Measurements from ENCODE around the gene ADAP1. TPM values are rescaled to one million over a fixed set of nuclear protein-coding genes. Genes with fewer than 3 reads are reported as not detected.

The ADAP1 gene
- total RNA-seq, 1 experiment from 2014 or later: 6.2 TPM

- H3K27me3 Mint-ChIP-seq (ENCODE audit: low read depth): no peaks in the 10 kb centered on the region
- Histone ChIP-seq H3K23me2 (ENCODE audit: insufficient read length, low read depth, low read length, poor library complexity, severe bottlenecking) (no peaks in the 10 kb centered on the region), H3K18ac (ENCODE audit: insufficient read length, low read depth, low read length) (no peak overlapping the region), H3T11ph (ENCODE audit: low read length) (no peak overlapping the region), H4K91ac (ENCODE audit: insufficient read length, low read depth, low read length) (no peak overlapping the region), H2AK5ac (ENCODE audit: insufficient read length, low read length) (no peak overlapping the region), H3K14ac (ENCODE audit: insufficient read depth, low read length) (no peak overlapping the region), H2AFZ (ENCODE audit: low read length) (no peak overlapping the region), H4K20me1 (ENCODE audit: control insufficient read depth, insufficient read depth, insufficient read length) (no peaks in the 10 kb centered on the region), H3K79me2 (ENCODE audit: insufficient read depth, low read length) (no peaks in the 10 kb centered on the region), H2BK120ac (ENCODE audit: low read depth, low read length, poor library complexity, severe bottlenecking) (no peak overlapping the region), H2BK12ac (ENCODE audit: insufficient read length, low read depth, low read length) (no peak overlapping the region), H2BK15ac (ENCODE audit: low read depth, low read length) (no peak overlapping the region), H4K8ac (replicated peaks; ENCODE audit: insufficient read length, low read depth, low read length) (no peak overlapping the region), H3K9me3 (ENCODE audit: control insufficient read depth, low read depth, low read length) (no peaks in the 10 kb centered on the region), H3K9ac (ENCODE audit: extremely low read depth, insufficient read length, low read length) (no peak overlapping the region), H3K27me3 (ENCODE audit: insufficient read depth, low read length) (no peaks in the 10 kb centered on the region), H4K5ac (ENCODE audit: insufficient read length, low read depth, low read length) (no peak overlapping the region), H3K4me1 (ENCODE audit: insufficient read depth, low read length) (no peaks in the 10 kb centered on the region), H3K27ac (ENCODE audit: insufficient read length, low read depth, low read length) (no peak overlapping the region), H3K56ac (ENCODE audit: insufficient read length, low read depth, low read length) (no peak overlapping the region), H2BK5ac (ENCODE audit: insufficient read length, low read length) (no peak overlapping the region), H3K4ac (ENCODE audit: low read depth, low read length) (no peak overlapping the region), H3K23ac (ENCODE audit: insufficient read length, low read depth, low read length) (no peak overlapping the region), H3K4me2 (ENCODE audit: insufficient read depth, insufficient read length, low read length) (no peak overlapping the region), H2BK20ac (ENCODE audit: low read depth, low read length, poor library complexity, severe bottlenecking) (no peak overlapping the region), H3K79me1 (ENCODE audit: insufficient read depth, low read depth, low read length, poor library complexity, severe bottlenecking) (no peaks in the 10 kb centered on the region)
- no peak overlapping the region for H3K4me3 Mint-ChIP-seq
- no peak overlapping the region for H3K27ac Mint-ChIP-seq
- TF ChIP-seq CTCF (conservative IDR thresholded peaks at IDR 0.05): no peak
- WGBS (ENCODE audit: extremely low coverage, insufficient read length, low lambda C conversion rate): no CpG with 5 or more reads among the region's 9 CpGs
- no peaks in the 10 kb centered on the region; a peak in 1 of 5 replicates for H3K9me3 Mint-ChIP-seq
- H3K4me1 Mint-ChIP-seq: no peaks in the 10 kb centered on the region
- peaks cover 59 to 92% (median 89%) of the 10 kb centered on the region in 3 experiments for H3K36me3 Mint-ChIP-seq (ENCODE audit: insufficient read depth in 1 of 3, low read depth in 3 of 3)
- no peak for DNase-seq
These were observed 96.8 kb downstream of the ADAP1 start for GRCh38 chr7:857661-858060.

Data from H9 (cell line).